ENCODE measurements around the gene TBC1D22B. TPM values are rescaled to one million over a fixed set of nuclear protein-coding genes. Genes with fewer than 3 reads are reported as not detected.

Gene TBC1D22B
- total and polyA plus RNA-seq, 2 donors from 2014 or later, result 9.7 to 12.8 TPM

DNA sequence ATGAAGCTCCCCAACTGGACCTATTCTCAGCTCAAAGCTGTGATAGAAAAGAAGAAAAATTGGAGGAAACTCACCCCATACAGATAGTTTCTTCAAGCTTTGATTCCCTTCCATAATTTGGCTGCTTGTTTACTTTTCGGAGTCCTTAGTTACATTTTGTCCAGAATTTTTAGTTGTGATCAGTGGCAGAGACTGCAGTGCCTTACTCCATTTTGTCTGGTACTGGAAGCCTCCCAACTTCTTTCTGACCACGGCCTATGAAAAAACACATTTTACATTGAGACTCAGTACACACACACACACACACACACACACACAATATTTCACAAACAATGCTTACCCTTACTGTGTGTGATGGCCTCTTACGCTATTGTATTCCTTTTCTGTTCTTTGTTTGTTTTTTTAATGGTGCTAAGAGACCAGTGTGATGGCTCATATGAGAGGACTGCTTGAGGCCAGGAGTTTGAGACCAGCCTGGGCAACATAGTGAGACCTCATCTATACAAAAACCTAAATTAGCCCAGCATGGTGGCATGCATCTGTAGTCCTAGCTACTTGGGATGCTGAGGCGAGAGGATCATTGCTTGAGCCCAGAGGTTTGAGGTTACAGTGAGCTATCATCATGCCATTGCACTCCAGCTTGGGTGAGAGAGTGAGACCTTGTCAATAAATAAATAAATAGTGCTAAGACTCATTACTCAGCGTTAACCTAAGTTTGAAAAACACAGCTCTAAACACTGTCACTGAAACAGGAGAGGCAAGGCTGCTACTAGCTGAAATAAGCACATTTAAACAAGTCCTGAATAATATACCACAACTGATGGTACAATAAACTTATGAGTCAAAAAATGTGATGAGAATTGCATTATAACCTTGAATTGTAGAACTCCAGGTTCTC is 82.4 kb downstream of the TBC1D22B start:
- TF ChIP-seq, protein P1, sequence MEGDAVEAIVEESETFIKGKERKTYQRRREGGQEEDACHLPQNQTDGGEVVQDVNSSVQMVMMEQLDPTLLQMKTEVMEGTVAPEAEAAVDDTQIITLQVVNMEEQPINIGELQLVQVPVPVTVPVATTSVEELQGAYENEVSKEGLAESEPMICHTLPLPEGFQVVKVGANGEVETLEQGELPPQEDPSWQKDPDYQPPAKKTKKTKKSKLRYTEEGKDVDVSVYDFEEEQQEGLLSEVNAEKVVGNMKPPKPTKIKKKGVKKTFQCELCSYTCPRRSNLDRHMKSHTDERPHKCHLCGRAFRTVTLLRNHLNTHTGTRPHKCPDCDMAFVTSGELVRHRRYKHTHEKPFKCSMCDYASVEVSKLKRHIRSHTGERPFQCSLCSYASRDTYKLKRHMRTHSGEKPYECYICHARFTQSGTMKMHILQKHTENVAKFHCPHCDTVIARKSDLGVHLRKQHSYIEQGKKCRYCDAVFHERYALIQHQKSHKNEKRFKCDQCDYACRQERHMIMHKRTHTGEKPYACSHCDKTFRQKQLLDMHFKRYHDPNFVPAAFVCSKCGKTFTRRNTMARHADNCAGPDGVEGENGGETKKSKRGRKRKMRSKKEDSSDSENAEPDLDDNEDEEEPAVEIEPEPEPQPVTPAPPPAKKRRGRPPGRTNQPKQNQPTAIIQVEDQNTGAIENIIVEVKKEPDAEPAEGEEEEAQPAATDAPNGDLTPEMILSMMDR (IDR thresholded peaks at IDR 0.05; ENCODE audit: borderline replicate concordance, extremely low read depth, insufficient read depth), result no peak
- no peak for DNase-seq
- H3K27me3 ChIP-seq (ENCODE audit: control insufficient read depth, insufficient read depth, low read length), result no peaks in the 10 kb centered on the region
- no peak overlapping the region for H3K9ac ChIP-seq (ENCODE audit: low read length in 3 of 3)
- no peaks in the 10 kb centered on the region for H3K4me1 ChIP-seq (ENCODE audit: control insufficient read depth in 2 of 3, insufficient read depth in 2 of 3, low read depth in 1 of 3, low read length in 3 of 3)
- no peak for FAIRE-seq
- H3K4me3 ChIP-seq (ENCODE audit: low read length in 3 of 3), result no peak overlapping the region
- intact Hi-C loops (cut with DNase I), result no loop called here
- H3K36me3 ChIP-seq (ENCODE audit: control insufficient read depth in 2 of 3, insufficient read depth in 3 of 3, low read length in 3 of 3), result no peaks in the 10 kb centered on the region
- H3K27ac ChIP-seq (ENCODE audit: low read depth in 2 of 2, low read length in 2 of 2), result no peak overlapping the region
- no peaks in the 10 kb centered on the region for H3K9me3 ChIP-seq (ENCODE audit: control insufficient read depth in 2 of 3, insufficient read depth in 1 of 3, low read length in 3 of 3)

DNA sequence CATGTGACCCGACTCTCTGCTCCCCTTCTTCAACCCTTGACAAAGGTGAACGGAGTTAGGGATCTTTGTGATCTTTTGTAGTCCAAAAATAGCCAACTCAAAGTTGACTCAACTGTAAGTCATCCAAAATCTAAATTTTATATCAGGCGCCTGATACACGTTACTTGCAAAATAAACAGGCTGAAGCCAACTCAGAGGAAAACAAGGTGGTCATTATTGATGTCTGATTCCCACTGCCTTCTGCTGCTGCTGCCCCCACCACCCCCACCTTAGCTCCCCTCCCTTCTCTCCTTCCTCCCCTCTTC is 83.0 kb downstream of the TBC1D22B start:
- TF ChIP-seq, protein P1 (IDR thresholded peaks at IDR 0.05; ENCODE audit: borderline replicate concordance, extremely low read depth, insufficient read depth), result no peak
- Histone ChIP-seq H3K27me3 (ENCODE audit: control insufficient read depth, insufficient read depth, low read length) (no peaks in the 10 kb centered on the region), H3K9me3 (ENCODE audit: control insufficient read depth in 2 of 3, insufficient read depth in 1 of 3, low read length in 3 of 3) (no peaks in the 10 kb centered on the region), H3K4me1 (ENCODE audit: control insufficient read depth in 2 of 3, insufficient read depth in 2 of 3, low read depth in 1 of 3, low read length in 3 of 3) (no peaks in the 10 kb centered on the region), H3K36me3 (ENCODE audit: control insufficient read depth in 2 of 3, insufficient read depth in 3 of 3, low read length in 3 of 3) (no peaks in the 10 kb centered on the region), H3K27ac (ENCODE audit: low read depth in 2 of 2, low read length in 2 of 2) (no peak overlapping the region), H3K4me3 (ENCODE audit: low read length in 3 of 3) (no peak overlapping the region), H3K9ac (ENCODE audit: low read length in 3 of 3) (no peak overlapping the region)
- FAIRE-seq, result no peak
- intact Hi-C loops (cut with DNase I), result no loop called here
- no peak for DNase-seq

DNA sequence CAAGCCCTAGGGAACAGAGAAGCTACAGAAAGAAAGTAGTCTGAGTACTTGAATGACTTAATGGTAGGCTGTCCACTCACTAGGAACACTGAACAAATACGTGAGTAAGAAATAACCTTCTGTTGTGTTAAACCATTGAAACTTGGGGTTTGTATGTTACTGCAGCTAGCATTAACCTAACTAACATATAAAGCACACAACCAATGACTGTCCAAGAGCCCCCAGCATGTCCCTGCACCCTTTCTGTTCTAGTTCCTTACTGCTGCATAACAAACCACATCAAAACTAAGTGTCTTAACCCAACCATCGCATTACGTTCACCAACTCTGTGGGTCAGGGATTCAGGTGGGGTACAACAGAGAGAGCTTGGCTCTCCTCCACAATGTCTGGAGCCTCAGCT is 85.7 kb downstream of the TBC1D22B start:
- Histone ChIP-seq H3K36me3 (ENCODE audit: control insufficient read depth in 2 of 3, insufficient read depth in 3 of 3, low read length in 3 of 3) (no peaks in the 10 kb centered on the region), H3K4me3 (ENCODE audit: low read length in 3 of 3) (no peak overlapping the region), H3K9ac (ENCODE audit: low read length in 3 of 3) (no peak overlapping the region), H3K9me3 (ENCODE audit: control insufficient read depth in 2 of 3, insufficient read depth in 1 of 3, low read length in 3 of 3) (no peaks in the 10 kb centered on the region), H3K4me1 (ENCODE audit: control insufficient read depth in 2 of 3, insufficient read depth in 2 of 3, low read depth in 1 of 3, low read length in 3 of 3) (no peaks in the 10 kb centered on the region), H3K27ac (ENCODE audit: low read depth in 2 of 2, low read length in 2 of 2) (no peak overlapping the region), H3K27me3 (ENCODE audit: control insufficient read depth, insufficient read depth, low read length) (no peaks in the 10 kb centered on the region)
- DNase-seq (no peak), FAIRE-seq (no peak)
- intact Hi-C loops (cut with DNase I), result no loop called here
- TF ChIP-seq, protein P1 (IDR thresholded peaks at IDR 0.05; ENCODE audit: borderline replicate concordance, extremely low read depth, insufficient read depth), result no peak
